ENCODE data around the gene RALGAPA1.

DNA sequence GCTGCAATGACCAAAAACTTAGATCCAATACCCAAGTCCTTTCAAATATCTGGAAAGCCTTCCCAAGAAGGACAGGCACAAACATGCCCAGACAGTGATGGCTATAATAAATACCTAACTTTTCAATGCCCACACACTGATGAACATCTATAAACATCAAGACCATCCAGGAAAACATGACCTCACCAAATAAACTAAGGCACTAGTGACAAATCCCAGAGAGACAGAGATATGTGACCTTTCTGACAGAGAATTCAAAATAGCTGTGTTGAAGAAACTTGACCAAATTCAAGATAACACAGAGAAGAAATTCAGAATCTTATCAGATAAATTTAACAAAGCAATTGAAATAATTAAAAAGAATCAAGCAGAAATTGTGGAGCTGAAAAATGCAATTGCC lies 313.8 kb downstream of the RALGAPA1 start:
- TF ChIP-seq, protein P1, sequence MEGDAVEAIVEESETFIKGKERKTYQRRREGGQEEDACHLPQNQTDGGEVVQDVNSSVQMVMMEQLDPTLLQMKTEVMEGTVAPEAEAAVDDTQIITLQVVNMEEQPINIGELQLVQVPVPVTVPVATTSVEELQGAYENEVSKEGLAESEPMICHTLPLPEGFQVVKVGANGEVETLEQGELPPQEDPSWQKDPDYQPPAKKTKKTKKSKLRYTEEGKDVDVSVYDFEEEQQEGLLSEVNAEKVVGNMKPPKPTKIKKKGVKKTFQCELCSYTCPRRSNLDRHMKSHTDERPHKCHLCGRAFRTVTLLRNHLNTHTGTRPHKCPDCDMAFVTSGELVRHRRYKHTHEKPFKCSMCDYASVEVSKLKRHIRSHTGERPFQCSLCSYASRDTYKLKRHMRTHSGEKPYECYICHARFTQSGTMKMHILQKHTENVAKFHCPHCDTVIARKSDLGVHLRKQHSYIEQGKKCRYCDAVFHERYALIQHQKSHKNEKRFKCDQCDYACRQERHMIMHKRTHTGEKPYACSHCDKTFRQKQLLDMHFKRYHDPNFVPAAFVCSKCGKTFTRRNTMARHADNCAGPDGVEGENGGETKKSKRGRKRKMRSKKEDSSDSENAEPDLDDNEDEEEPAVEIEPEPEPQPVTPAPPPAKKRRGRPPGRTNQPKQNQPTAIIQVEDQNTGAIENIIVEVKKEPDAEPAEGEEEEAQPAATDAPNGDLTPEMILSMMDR (optimal IDR thresholded peaks at IDR 0.05 in 1 of 3, IDR thresholded peaks at IDR 0.05 in 1 of 3, conservative IDR thresholded peaks at IDR 0.05 in 1 of 3; ENCODE audit: extremely low read depth in 1 of 3, insufficient read depth in 2 of 3, low read length in 3 of 3), result no peak
- TF ChIP-seq EZH2 (IDR thresholded peaks at IDR 0.05; ENCODE audit: low read length), result no peak
